Osteocyte (in vitro differentiated cells): ENCODE results near the gene SLC16A12. TPM values are rescaled to one million over a fixed set of nuclear protein-coding genes. Genes with fewer than 3 reads are reported as not detected.
"Not testable (repeated sequence)": the region's sequence is repeated elsewhere in the genome, so short reads cannot be mapped to it uniquely, and the experiment has no call there.

ENCODE experiments used
- DNase-seq: peaks from one replicate; pipeline ENCODE4 v3.0.0; 2021; ENCODE audit warnings: mixed read lengths; ENCODE audit not compliant: unreplicated experiment; ENCODE audit errors: extremely low spot score
- H3K27ac Mint-ChIP-seq: one replicate; pipeline ENCODE4 v1.8.0; 2021; ENCODE audit warnings: mild to moderate bottlenecking, mixed read lengths; ENCODE audit not compliant: unreplicated experiment
- H3K27me3 Mint-ChIP-seq: one replicate; pipeline ENCODE4 v1.8.0; 2021; ENCODE audit warnings: mixed read lengths; ENCODE audit not compliant: unreplicated experiment
- H3K36me3 Mint-ChIP-seq: one replicate; pipeline ENCODE4 v1.8.0; 2021; ENCODE audit warnings: mixed read lengths; ENCODE audit not compliant: unreplicated experiment
- H3K4me1 Mint-ChIP-seq: one replicate; pipeline ENCODE4 v1.8.0; 2021; ENCODE audit warnings: mixed read lengths; ENCODE audit not compliant: unreplicated experiment
- H3K4me3 Mint-ChIP-seq: one replicate; pipeline ENCODE4 v1.8.0; 2021; ENCODE audit warnings: mild to moderate bottlenecking, moderate library complexity, mixed read lengths; ENCODE audit not compliant: unreplicated experiment
- H3K9me3 Mint-ChIP-seq: one replicate; pipeline ENCODE4 v1.8.0; 2021; ENCODE audit warnings: mixed read lengths; ENCODE audit not compliant: unreplicated experiment
- total RNA-seq: library from RNA; stranded (reverse); gene quantifications from 2 replicates; pipeline ENCODE4 v1.2.1, GENCODE V29; 2021
- TF ChIP-seq, protein P1 (sequence below): fragments of 200-600 bp; sonication (generic); IDR thresholded peaks from 2 replicates; pipeline ENCODE4 v1.5.0; 2021; ENCODE audit warnings: antibody characterized with exemption, mild to moderate bottlenecking, moderate library complexity

Gene SLC16A12
- total RNA-seq, 1 donor from 2014 or later, result 8.4 TPM

DNA sequence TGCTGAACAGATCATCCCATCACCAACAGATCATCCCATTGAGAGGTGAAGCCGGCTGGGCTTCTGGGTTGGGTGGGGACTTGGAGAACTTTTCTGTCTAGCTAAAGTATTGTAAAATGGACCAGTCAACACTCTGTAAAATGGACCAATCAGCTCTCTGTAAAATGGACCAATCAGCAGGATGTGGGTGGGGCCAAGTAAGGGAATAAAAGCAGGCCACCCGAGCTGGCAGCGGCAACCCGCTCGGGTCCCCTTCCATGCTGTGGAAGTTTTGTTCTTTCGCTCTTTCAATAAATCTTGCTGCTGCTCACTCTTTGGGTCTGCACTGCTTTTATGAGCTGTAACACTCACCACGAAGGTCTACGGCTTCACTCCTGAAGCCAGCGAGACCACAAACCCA, 129.2 kb downstream of the SLC16A12 start:
- not testable (repeated sequence) for DNase-seq, H3K9me3 Mint-ChIP-seq, H3K4me3 Mint-ChIP-seq, H3K27me3 Mint-ChIP-seq, H3K4me1 Mint-ChIP-seq, H3K27ac Mint-ChIP-seq
- H3K36me3 Mint-ChIP-seq, result peaks cover 30% of the 10 kb centered on the region

DNA sequence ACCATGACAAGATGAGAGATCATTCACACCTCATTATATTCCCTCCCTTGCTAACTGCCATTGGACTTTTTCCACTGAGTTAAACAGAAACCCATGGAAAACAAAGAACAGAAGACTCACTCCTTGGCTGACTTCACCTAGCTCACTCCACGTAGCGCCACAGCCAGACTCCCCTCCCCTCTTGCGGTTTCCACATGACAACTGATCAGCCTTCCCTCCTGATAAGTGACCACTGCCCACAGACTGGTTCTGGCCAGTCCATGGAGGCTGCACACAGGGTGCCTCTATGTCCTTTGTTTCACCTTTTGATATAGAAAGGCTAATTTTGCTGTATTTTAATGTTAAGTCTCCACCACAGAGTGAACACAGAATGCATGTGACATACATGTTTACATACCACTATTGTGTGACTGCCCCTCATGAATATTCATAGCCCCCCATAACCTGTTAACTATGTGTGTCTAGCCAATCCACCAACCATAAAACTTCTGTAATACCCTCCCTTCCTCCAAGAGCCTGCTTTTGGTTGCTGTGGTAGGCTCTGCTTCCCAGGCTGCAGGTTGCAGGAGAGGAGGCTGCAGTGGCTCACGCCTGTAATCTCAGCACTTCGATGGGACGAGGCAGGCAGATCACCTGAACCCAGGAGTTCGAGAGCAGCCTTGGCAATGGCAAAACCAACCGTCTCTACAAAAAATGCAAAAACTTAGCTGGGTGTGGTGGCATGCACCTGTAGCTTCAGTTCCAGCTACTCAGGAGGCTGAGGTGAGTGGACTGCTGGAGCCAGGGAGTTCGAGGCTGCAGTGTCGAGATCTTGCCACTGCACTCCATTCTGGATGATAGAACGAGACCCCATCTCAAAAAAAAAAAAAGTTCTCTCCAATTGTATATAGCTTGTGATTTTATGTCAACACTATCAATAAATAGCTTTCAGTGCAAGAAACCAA, 131.0 kb downstream of the SLC16A12 start:
- H3K36me3 Mint-ChIP-seq, result peaks cover 35% of the 10 kb centered on the region
- no peak for DNase-seq
- H3K9me3 Mint-ChIP-seq, result no peaks in the 10 kb centered on the region

DNA sequence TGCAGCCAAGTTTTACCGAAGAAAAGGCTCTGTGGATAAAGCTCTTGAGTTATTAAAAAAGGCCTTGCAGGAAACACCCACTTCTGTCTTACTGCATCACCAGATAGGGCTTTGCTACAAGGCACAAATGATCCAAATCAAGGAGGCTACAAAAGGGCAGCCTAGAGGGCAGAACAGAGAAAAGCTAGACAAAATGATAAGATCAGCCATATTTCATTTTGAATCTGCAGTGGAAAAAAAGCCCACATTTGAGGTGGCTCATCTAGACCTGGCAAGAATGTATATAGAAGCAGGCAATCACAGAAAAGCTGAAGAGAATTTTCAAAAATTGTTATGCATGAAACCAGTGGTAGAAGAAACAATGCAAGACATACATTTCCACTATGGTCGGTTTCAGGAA, 132.4 kb downstream of the SLC16A12 start:
- Mint-ChIP-seq H3K27ac (no peak overlapping the region), H3K4me3 (no peak overlapping the region), H3K36me3 (peaks cover 35% of the 10 kb centered on the region), H3K4me1 (peaks cover 13% of the 10 kb centered on the region), H3K27me3 (no peaks in the 10 kb centered on the region), H3K9me3 (no peaks in the 10 kb centered on the region)
- TF ChIP-seq, protein P1, sequence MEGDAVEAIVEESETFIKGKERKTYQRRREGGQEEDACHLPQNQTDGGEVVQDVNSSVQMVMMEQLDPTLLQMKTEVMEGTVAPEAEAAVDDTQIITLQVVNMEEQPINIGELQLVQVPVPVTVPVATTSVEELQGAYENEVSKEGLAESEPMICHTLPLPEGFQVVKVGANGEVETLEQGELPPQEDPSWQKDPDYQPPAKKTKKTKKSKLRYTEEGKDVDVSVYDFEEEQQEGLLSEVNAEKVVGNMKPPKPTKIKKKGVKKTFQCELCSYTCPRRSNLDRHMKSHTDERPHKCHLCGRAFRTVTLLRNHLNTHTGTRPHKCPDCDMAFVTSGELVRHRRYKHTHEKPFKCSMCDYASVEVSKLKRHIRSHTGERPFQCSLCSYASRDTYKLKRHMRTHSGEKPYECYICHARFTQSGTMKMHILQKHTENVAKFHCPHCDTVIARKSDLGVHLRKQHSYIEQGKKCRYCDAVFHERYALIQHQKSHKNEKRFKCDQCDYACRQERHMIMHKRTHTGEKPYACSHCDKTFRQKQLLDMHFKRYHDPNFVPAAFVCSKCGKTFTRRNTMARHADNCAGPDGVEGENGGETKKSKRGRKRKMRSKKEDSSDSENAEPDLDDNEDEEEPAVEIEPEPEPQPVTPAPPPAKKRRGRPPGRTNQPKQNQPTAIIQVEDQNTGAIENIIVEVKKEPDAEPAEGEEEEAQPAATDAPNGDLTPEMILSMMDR, result no peak
- no peak for DNase-seq

More for the DNA sequence above, 131.0 kb downstream of the SLC16A12 start:
- TF ChIP-seq, protein P1, result no peak
- Mint-ChIP-seq H3K27ac (no peak overlapping the region), H3K4me1 (peaks cover 2% of the 10 kb centered on the region), H3K4me3 (no peak overlapping the region), H3K27me3 (no peaks in the 10 kb centered on the region)

DNA sequence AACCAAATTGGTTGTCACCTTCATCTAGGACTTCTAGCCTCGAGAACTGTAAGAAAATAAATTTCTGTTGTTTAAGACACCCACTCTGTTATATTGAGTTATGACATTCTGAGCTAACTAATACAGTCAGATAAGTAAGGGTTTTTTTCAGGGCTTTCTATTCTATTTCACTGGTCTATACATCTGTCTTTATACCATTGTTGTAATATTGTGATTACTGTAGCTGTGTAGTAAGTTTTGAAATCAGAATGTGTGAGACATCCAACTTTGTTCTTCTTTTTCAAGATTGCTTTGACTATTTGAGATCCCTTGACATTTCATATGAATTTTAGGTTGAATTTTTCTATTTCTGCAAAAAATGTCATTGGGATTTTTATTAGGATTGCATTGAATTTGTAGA, 135.4 kb downstream of the SLC16A12 start:
- H3K4me3 Mint-ChIP-seq, result no peak overlapping the region

DNA sequence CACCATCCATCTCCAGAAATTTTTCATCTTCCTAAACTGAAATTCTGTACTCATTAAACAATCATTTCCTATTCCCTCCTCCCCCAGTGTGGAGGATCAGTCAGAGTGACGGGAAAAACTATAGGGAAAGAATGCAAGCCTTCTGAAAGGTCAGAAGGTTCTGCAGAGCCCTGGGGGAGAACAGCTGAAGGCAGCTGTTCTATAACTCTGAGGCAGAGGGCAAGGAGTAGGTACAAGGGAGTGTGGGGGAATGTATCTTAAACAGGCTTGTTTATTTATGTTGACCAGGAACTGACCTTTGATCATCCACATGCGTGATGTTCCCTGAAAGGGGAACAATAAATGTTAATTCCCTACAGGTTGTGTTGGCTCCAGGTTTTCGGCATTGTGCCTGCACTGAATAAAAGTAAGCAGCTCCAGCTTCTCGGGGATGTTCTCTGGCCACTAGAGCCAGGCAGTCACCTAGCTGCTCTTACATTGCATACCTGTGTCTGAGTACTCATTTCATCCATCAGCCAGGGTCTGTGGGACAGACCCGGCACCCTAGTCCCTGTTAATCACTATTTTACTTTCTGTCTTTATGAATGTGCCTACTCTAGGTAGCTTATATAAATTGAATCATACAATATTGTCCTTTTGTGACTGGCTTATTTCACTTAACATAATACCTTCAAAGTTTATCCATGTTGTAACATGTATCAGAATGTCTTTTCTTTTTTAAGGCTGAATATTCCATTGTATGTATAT, 137.2 kb downstream of the SLC16A12 start:
- Mint-ChIP-seq H3K9me3 (no peaks in the 10 kb centered on the region), H3K27ac (peak overlapping the region; percentile 83)
- no peak for DNase-seq

More for the DNA sequence above, 135.4 kb downstream of the SLC16A12 start:
- H3K4me1 Mint-ChIP-seq, result peaks cover 31% of the 10 kb centered on the region
- no peak overlapping the region for H3K27ac Mint-ChIP-seq
- no peak for DNase-seq
- H3K9me3 Mint-ChIP-seq, result no peaks in the 10 kb centered on the region
- H3K36me3 Mint-ChIP-seq, result peaks cover 30% of the 10 kb centered on the region
- TF ChIP-seq, protein P1, result no peak
- H3K27me3 Mint-ChIP-seq, result no peaks in the 10 kb centered on the region

More for the DNA sequence above, 137.2 kb downstream of the SLC16A12 start:
- Mint-ChIP-seq H3K27me3 (no peaks in the 10 kb centered on the region), H3K4me3 (peak overlapping the region; percentile 31), H3K4me1 (peaks cover 41% of the 10 kb centered on the region), H3K36me3 (peaks cover 20% of the 10 kb centered on the region)
- TF ChIP-seq, protein P1, result no peak
